Smooth muscle cell of the brain vasculature (primary cell): ENCODE measurements around the gene STX1A.

Experiments
- DNase-seq: peaks from one replicate; pipeline ENCODE4 v3.0.0-alpha.2; 2012; ENCODE audit warnings: low read depth, low spot score

STX1A gene

GRCh38 chr7:73718905-73719805 is at the start of gene STX1A:
Gene STX1A, minus strand, starts transcription at chr7:73719669. Its CDS starts 38 bp downstream, at chr7:73719631.
- no peak for DNase-seq

GRCh38 chr7:73768641-73769480 is 49.4 kb upstream of the STX1A start:
- no peak for DNase-seq

- no peak for DNase-seq
These were observed 47.2 kb upstream of the STX1A start for GRCh38 chr7:73766556-73767229.

- no peak for DNase-seq
These were observed 43.2 kb upstream of the STX1A start for GRCh38 chr7:73762659-73762999.

- DNase-seq, result no peak
These were observed 42.6 kb upstream of the STX1A start for GRCh38 chr7:73761854-73762658.

GRCh38 chr7:73758581-73759138 is 39.2 kb upstream of the STX1A start:
- no peak for DNase-seq

GRCh38 chr7:73749931-73750776 is 30.7 kb upstream of the STX1A start:
- no peak for DNase-seq

GRCh38 chr7:73746378-73746777 is 26.9 kb upstream of the STX1A start:
- no peak for DNase-seq

GRCh38 chr7:73742753-73743641 is 23.5 kb upstream of the STX1A start:
- no peak for DNase-seq

- no peak for DNase-seq
These were observed 22.9 kb upstream of the STX1A start for GRCh38 chr7:73742338-73742752.

GRCh38 chr7:73741600-73741999 is 22.1 kb upstream of the STX1A start:
- no peak for DNase-seq

- no peak for DNase-seq
These were observed 21.3 kb upstream of the STX1A start for GRCh38 chr7:73740771-73741170.

GRCh38 chr7:73740212-73740611 is 20.7 kb upstream of the STX1A start:
- no peak for DNase-seq

GRCh38 chr7:73739387-73739767 is 19.9 kb upstream of the STX1A start:
- DNase-seq, result no peak

GRCh38 chr7:73738612-73739386 is 19.3 kb upstream of the STX1A start, which contains the start of gene ABHD11:
Gene ABHD11, minus strand, starts transcription at chr7:73738802. Its CDS starts 32 bp downstream, at chr7:73738770.
- peak; percentile 89 for DNase-seq

GRCh38 chr7:73738220-73738611 is 18.7 kb upstream of the STX1A start:
- no peak for DNase-seq

GRCh38 chr7:73737491-73738219 is 18.2 kb upstream of the STX1A start:
- no peak for DNase-seq
